Ascending aorta (tissue), 2 donors: ENCODE measurements around the gene C1orf21. TPM values are rescaled to one million over a fixed set of nuclear protein-coding genes. Genes with fewer than 3 reads are reported as not detected.
A peak's percentile ranks its signal among the peaks of the same experiment; 100 is the strongest.

ENCODE experiments used
- DNase-seq, 2 donors: peaks; one replicate each; pipeline ENCODE4 v3.0.0-alpha.2; 2019; ENCODE audit warnings: low spot score in 2 of 2
- H3K27ac ChIP-seq, 2 donors: fragments of 200-600 bp; sonication (generic); one replicate each; pipeline ENCODE4 v1.5.1; 2016 to 2017; ENCODE audit warnings: mild to moderate bottlenecking in 1 of 2
- H3K27me3 ChIP-seq: fragments of 200-600 bp; sonication (generic); one replicate; pipeline ENCODE4 v1.5.1; 2017
- H3K36me3 ChIP-seq, 2 donors: fragments of 200-600 bp; sonication (generic); one replicate each; pipeline ENCODE4 v1.5.1; 2016
- H3K4me1 ChIP-seq, 2 donors: fragments of 200-600 bp; sonication (generic); one replicate each; pipeline ENCODE4 v1.5.1; 2016 to 2017; ENCODE audit warnings: mild to moderate bottlenecking in 1 of 2
- H3K4me3 ChIP-seq, 2 donors: fragments of 200-600 bp; sonication (generic); one replicate each; pipeline ENCODE4 v1.5.1; 2016 to 2017; ENCODE audit warnings: mild to moderate bottlenecking in 1 of 2
- H3K9me3 ChIP-seq, 2 donors: fragments of 200-600 bp; sonication (generic); one replicate each; pipeline ENCODE4 v1.5.1; 2016
- CTCF ChIP-seq, 3 experiments: fragments of 200-600 bp in 2 of 3; fragments of 450-650 bp in 1 of 3; sonication (generic) in 2 of 3; IDR thresholded peaks; one replicate each; pipeline ENCODE4 v1.5.1; 2016 to 2019; ENCODE audit warnings: antibody characterized with exemption in 3 of 3, mild to moderate bottlenecking in 1 of 3, moderate library complexity in 1 of 3
- intact Hi-C: fragments of 100-400 bp; cut with DNase I; formaldehyde crosslinking; loops from one replicate; pipeline ENCODE4 v1.15.1; 2023
- total RNA-seq: library from RNA; depleted of rRNA; stranded (reverse); fragments of >200 nt; gene quantifications from one replicate; pipeline ENCODE4 v1.1.0, GENCODE V29; 2016

C1orf21 gene
- total RNA-seq, 1 donor from 2014 or later, result 21.8 TPM

GRCh38 chr1:184406479-184406878 is 19.6 kb downstream of the C1orf21 start:
- no peaks in the 10 kb centered on the region for H3K4me1 ChIP-seq
- H3K36me3 ChIP-seq, result no peaks in the 10 kb centered on the region
- no peak for DNase-seq
- TF ChIP-seq CTCF (IDR thresholded peaks at IDR 0.05), result no peak
- intact Hi-C loops, result no loop called here
- H3K4me3 ChIP-seq, result no peak overlapping the region
- H3K27me3 ChIP-seq, result no peaks in the 10 kb centered on the region
- H3K27ac ChIP-seq, result no peak overlapping the region
- no peaks in the 10 kb centered on the region for H3K9me3 ChIP-seq

- TF ChIP-seq CTCF (IDR thresholded peaks at IDR 0.05), result no peak
- intact Hi-C loops, result no loop called here
- H3K27ac ChIP-seq, result peak overlapping the region in 1 of 2 donors; percentile 33
- H3K27me3 ChIP-seq, result no peaks in the 10 kb centered on the region
- H3K4me1 ChIP-seq, result no peaks in the 10 kb centered on the region
- H3K9me3 ChIP-seq, result no peaks in the 10 kb centered on the region
- DNase-seq, result no peak
- H3K4me3 ChIP-seq, result no peak overlapping the region
- H3K36me3 ChIP-seq, result no peaks in the 10 kb centered on the region
Measured at GRCh38 chr1:184407816-184408510, 21.1 kb downstream of the C1orf21 start.

- Histone ChIP-seq H3K36me3 (no peaks in the 10 kb centered on the region), H3K4me3 (no peak overlapping the region), H3K4me1 (no peaks in the 10 kb centered on the region), H3K27ac (peak overlapping the region in 1 of 2 donors; percentile 33), H3K9me3 (no peaks in the 10 kb centered on the region), H3K27me3 (no peaks in the 10 kb centered on the region)
- no peak for TF ChIP-seq CTCF (IDR thresholded peaks at IDR 0.05)
- intact Hi-C loops, result no loop called here
- no peak for DNase-seq
Measured at GRCh38 chr1:184408580-184408979, 21.8 kb downstream of the C1orf21 start.

- no peaks in the 10 kb centered on the region for H3K4me1 ChIP-seq
- no peaks in the 10 kb centered on the region for H3K36me3 ChIP-seq
- no peaks in the 10 kb centered on the region for H3K9me3 ChIP-seq
- DNase-seq, result no peak
- H3K27me3 ChIP-seq, result no peaks in the 10 kb centered on the region
- no peak overlapping the region for H3K27ac ChIP-seq
- TF ChIP-seq CTCF (IDR thresholded peaks at IDR 0.05), result no peak
- intact Hi-C loops, result no loop called here
- H3K4me3 ChIP-seq, result no peak overlapping the region
Measured at GRCh38 chr1:184409011-184409410, 22.2 kb downstream of the C1orf21 start.

- H3K4me3 ChIP-seq, result no peak overlapping the region
- H3K36me3 ChIP-seq, result no peaks in the 10 kb centered on the region
- H3K27ac ChIP-seq, result no peak overlapping the region
- no peaks in the 10 kb centered on the region for H3K4me1 ChIP-seq
- intact Hi-C loops, result no loop called here
- DNase-seq, result no peak
- TF ChIP-seq CTCF (IDR thresholded peaks at IDR 0.05), result no peak
- no peaks in the 10 kb centered on the region for H3K27me3 ChIP-seq
- H3K9me3 ChIP-seq, result no peaks in the 10 kb centered on the region
Measured at GRCh38 chr1:184412472-184412871, 25.6 kb downstream of the C1orf21 start.

- H3K36me3 ChIP-seq, result no peaks in the 10 kb centered on the region
- TF ChIP-seq CTCF (IDR thresholded peaks at IDR 0.05), result no peak
Measured at GRCh38 chr1:184416481-184416880, 29.7 kb downstream of the C1orf21 start.

More at GRCh38 chr1:184416481-184416880, 29.7 kb downstream of the C1orf21 start:
- Histone ChIP-seq H3K9me3 (no peaks in the 10 kb centered on the region), H3K27me3 (no peaks in the 10 kb centered on the region), H3K4me3 (no peak overlapping the region), H3K27ac (no peak overlapping the region), H3K4me1 (peaks cover 0 to 4% of the 10 kb centered on the region in 2 donors)
- intact Hi-C loops, result no loop called here
- no peak for DNase-seq
